GM12878 (cell line): ENCODE data around the gene EWSR1. TPM values are rescaled to one million over a fixed set of nuclear protein-coding genes. Genes with fewer than 3 reads are reported as not detected.

Source experiments
- ATAC-seq: fragments of 200-7000 bp; cut with Tn5 transposase; 3 replicates; pipeline ENCODE4 v1.9.1; 2020; ENCODE audit warnings: mild to moderate bottlenecking, moderate library complexity
- BruUV-seq: library from RNA; stranded (reverse); fragments of 400-500 nt; replicated peaks from 2 replicates; lab custom pipeline; 2021; lab: Mats Ljungman, UMichigan
- CTCF ChIA-PET: fragments of 300-600 bp; sonication (Branson Sonifier 250); formaldehyde crosslinking; extraction: SDS; loops from one replicate; lab custom pipeline; 2021; ENCODE audit warnings: inconsistent platforms; lab: Yijun Ruan, JAX
- POLR2A ChIA-PET: fragments of 350-600 bp; formaldehyde crosslinking; extraction: SDS; loops from one replicate; lab custom pipeline; 2021; ENCODE audit warnings: inconsistent platforms; lab: Charles Lee
- RAD21 ChIA-PET: fragments of 300-600 bp; sonication (Branson Sonifier 250); formaldehyde crosslinking; loops from one replicate; lab custom pipeline; 2023; ENCODE audit warnings: antibody characterized with exemption; ENCODE audit not compliant: unreplicated experiment; lab: Charles Lee
- SMC1A ChIA-PET: fragments of 300-600 bp; sonication (Branson Sonifier 250); formaldehyde crosslinking; loops from one replicate; lab custom pipeline; 2023; ENCODE audit not compliant: unreplicated experiment, uncharacterized antibody; lab: Charles Lee
- DNase-seq: peaks from one replicate; pipeline ENCODE4 v3.0.0-alpha.2; 2011; ENCODE audit warnings: low read depth, low spot score
- FAIRE-seq: peaks from 3 replicates; lab custom pipeline; 2011; peaks lifted over from hg19 to GRCh38; lab: Jason Lieb, UNC
- H2AFZ ChIP-seq: 2 replicates; pipeline ENCODE4 v1.6.0; 2011; ENCODE audit warnings: low read depth, low read length, control low read depth; ENCODE audit not compliant: control insufficient read depth
- H3K27ac ChIP-seq: 2 replicates; pipeline ENCODE4 v1.5.1; 2011; ENCODE audit warnings: control low read depth; ENCODE audit not compliant: control insufficient read depth, insufficient read depth
- H3K27me3 ChIP-seq, 2 experiments: replicated peaks in 1 of 2; 2 replicates each; pipeline versions ENCODE4 v1.6.0 to v1.6.1; 2011; ENCODE audit warnings: low read length in 1 of 2; ENCODE audit not compliant: control insufficient read depth in 2 of 2, insufficient read depth in 2 of 2
- H3K36me3 ChIP-seq, 2 experiments: 2 replicates each; pipeline ENCODE4 v1.5.1; 2011; ENCODE audit warnings: low read length in 1 of 2; ENCODE audit not compliant: control insufficient read depth in 2 of 2, insufficient read depth in 2 of 2
- H3K4me1 ChIP-seq: 2 replicates; pipeline ENCODE4 v1.6.1; 2011; ENCODE audit warnings: mild to moderate bottlenecking, low read length, moderate library complexity, mixed read lengths; ENCODE audit not compliant: control insufficient read depth, insufficient read depth
- H3K4me2 ChIP-seq: 2 replicates; pipeline ENCODE4 v1.6.0; 2011; ENCODE audit warnings: control low read depth; ENCODE audit not compliant: control insufficient read depth, insufficient read depth
- H3K4me3 ChIP-seq: fragments of 200-600 bp; sonication (generic); 2 replicates; pipeline ENCODE4 v1.5.1; 2016
- H3K79me2 ChIP-seq: 2 replicates; pipeline ENCODE4 v1.6.0; 2011; ENCODE audit warnings: low read length; ENCODE audit not compliant: control insufficient read depth, insufficient read depth
- H3K9ac ChIP-seq: 2 replicates; pipeline ENCODE4 v1.8.0; 2011; ENCODE audit warnings: low read length, control low read depth, mixed read lengths; ENCODE audit not compliant: control insufficient read depth, insufficient read depth
- H3K9me3 ChIP-seq: replicated peaks from 3 replicates; pipeline ENCODE4 v1.5.1; 2011; ENCODE audit warnings: mild to moderate bottlenecking, low read length; ENCODE audit not compliant: control insufficient read depth, insufficient read depth
- H4K20me1 ChIP-seq: 2 replicates; pipeline ENCODE4 v1.6.0; 2011; ENCODE audit not compliant: control insufficient read depth, insufficient read depth
- E4F1 ChIP-seq: fragments of 450-650 bp; IDR thresholded peaks from 2 replicates; pipeline ENCODE4 v1.6.1; 2018; ENCODE audit warnings: borderline replicate concordance, mild to moderate bottlenecking; ENCODE audit not compliant: partially characterized antibody
- PAX5 ChIP-seq: IDR thresholded peaks from 2 replicates; pipeline ENCODE4 v1.6.1; 2011; ENCODE audit warnings: low read depth, low read length, borderline replicate concordance
- PML ChIP-seq: IDR thresholded peaks from 2 replicates; pipeline ENCODE4 v1.6.1; 2012; ENCODE audit warnings: low read length, inconsistent platforms
- WGBS: methylation state at CpG from one replicate; pipeline ENCODE4 v1.1.6; 2016; ENCODE audit warnings: low lambda C conversion rate; ENCODE audit not compliant: insufficient replicate concordance, insufficient coverage; ENCODE audit errors: missing lambda C conversion rate; 5-methylcytosine and 5-hydroxymethylcytosine counted together
- in situ Hi-C: fragments of 300-500 bp; cut with MboI; formaldehyde crosslinking; loops from 9 replicates; pipeline ENCODE4 v1.14.3; 2018; ENCODE audit warnings: mixed read lengths
- intact Hi-C: fragments of 100-400 bp; cut with micrococcal nuclease; formaldehyde crosslinking; loops from one replicate; pipeline ENCODE4 v1.14.2; 2022; ENCODE audit not compliant: unreplicated experiment
- polyA plus RNA-seq, 11 experiments: library from polyadenylated mRNA; depleted of rRNA in 4 of 11; unstranded in 6 of 11; stranded (reverse) in 5 of 11; fragments of >200 nt; fragmentation: Nextera tagmentation in 4 of 11; fragmentation: Illumina TruSeq in 1 of 11; extraction: Ambion mirVana in 4 of 11; extraction: Trizol in 1 of 11; gene quantifications; 1 replicate in 1 of 11; 2 replicates in 10 of 11; pipeline versions ENCODE4 v1.2.1 to v1.2.3, GENCODE V29; 2011 to 2016; ENCODE audit warnings: inconsistent platforms in 2 of 11, missing spikeins in 2 of 11, low read depth in 1 of 11
- total RNA-seq, 4 experiments: library from RNA; depleted of rRNA in 3 of 4; stranded (reverse); fragments of >200 nt in 3 of 4; fragmentation: Illumina TruSeq in 1 of 4; extraction: Trizol in 1 of 4; gene quantifications; 2 replicates each; pipeline versions ENCODE4 v1.2.1 to v1.2.3, GENCODE V29; 2013 to 2021
- TF ChIP-seq, protein P1 (sequence below): fragments of 450-650 bp; IDR thresholded peaks from 2 replicates; pipeline ENCODE4 v1.6.1; 2017; ENCODE audit warnings: mild to moderate bottlenecking, moderate library complexity
- TF ChIP-seq, protein P2 (sequence below): fragments of 450-650 bp; formaldehyde crosslinking; IDR thresholded peaks from 2 replicates; pipeline ENCODE4 v1.5.0; 2022; ENCODE audit warnings: mild to moderate bottlenecking, missing genetic modification characterization

The EWSR1 gene
- total and polyA plus RNA-seq, 10 of the 15 experiments (the other 5 are each of a cell fraction or from before 2014, with no cell fraction given), result 130 to 480 (median 356) TPM

GRCh38 chr22:29255064-29255621 is 12.9 kb upstream of the EWSR1 start (continued):
- TF ChIP-seq, protein P1, sequence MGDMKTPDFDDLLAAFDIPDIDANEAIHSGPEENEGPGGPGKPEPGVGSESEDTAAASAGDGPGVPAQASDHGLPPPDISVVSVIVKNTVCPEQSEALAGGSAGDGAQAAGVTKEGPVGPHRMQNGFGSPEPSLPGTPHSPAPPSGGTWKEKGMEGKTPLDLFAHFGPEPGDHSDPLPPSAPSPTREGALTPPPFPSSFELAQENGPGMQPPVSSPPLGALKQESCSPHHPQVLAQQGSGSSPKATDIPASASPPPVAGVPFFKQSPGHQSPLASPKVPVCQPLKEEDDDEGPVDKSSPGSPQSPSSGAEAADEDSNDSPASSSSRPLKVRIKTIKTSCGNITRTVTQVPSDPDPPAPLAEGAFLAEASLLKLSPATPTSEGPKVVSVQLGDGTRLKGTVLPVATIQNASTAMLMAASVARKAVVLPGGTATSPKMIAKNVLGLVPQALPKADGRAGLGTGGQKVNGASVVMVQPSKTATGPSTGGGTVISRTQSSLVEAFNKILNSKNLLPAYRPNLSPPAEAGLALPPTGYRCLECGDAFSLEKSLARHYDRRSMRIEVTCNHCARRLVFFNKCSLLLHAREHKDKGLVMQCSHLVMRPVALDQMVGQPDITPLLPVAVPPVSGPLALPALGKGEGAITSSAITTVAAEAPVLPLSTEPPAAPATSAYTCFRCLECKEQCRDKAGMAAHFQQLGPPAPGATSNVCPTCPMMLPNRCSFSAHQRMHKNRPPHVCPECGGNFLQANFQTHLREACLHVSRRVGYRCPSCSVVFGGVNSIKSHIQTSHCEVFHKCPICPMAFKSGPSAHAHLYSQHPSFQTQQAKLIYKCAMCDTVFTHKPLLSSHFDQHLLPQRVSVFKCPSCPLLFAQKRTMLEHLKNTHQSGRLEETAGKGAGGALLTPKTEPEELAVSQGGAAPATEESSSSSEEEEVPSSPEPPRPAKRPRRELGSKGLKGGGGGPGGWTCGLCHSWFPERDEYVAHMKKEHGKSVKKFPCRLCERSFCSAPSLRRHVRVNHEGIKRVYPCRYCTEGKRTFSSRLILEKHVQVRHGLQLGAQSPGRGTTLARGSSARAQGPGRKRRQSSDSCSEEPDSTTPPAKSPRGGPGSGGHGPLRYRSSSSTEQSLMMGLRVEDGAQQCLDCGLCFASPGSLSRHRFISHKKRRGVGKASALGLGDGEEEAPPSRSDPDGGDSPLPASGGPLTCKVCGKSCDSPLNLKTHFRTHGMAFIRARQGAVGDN, result no peak
- TF ChIP-seq PAX5 (no peak), PML (no peak)

DNA sequence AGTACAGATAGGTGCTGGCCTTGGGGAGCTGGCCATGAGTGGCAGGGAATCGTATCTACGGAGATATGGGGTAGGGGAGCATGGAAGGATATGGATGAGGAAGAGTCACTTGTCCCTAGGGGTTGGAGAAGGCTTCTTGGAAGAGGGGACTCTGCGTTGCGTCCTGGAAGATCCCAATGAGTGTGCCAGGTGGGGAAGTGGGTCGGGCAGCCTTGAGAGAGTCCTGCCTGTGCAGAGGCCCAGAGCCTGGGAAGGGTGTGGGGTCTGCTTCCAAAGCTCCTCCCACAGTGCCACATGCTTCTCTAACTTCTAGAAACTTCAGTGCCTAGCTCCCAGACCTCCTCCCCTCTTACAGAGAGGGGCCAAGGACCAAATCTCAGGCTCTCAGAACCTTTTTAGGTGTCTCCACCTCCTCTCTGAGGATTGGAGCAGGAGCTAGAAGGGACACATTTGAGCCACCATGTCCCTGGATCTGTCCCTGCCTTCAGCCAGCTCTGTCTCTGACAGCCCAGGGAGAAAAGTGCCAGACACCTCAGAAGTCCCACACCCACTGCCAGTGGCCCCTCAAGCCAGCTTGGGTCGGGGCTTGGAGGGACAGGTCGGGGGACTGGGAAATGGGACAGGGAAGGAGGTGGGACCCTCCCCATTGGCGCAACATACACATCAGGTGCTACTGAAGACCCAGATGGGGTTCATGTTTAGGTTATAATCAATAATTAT is 11.3 kb upstream of the EWSR1 start:
- Histone ChIP-seq H2AFZ (no peak overlapping the region), H3K27ac (no peak overlapping the region), H3K27me3 (no peaks in the 10 kb centered on the region), H3K4me3 (no peak overlapping the region), H3K79me2 (no peaks in the 10 kb centered on the region), H4K20me1 (no peaks in the 10 kb centered on the region), H3K4me2 (no peak overlapping the region), H3K36me3 (no peaks in the 10 kb centered on the region; a peak in 2 of 4 replicates), H3K4me1 (no peaks in the 10 kb centered on the region), H3K9me3 (no peaks in the 10 kb centered on the region), H3K9ac (no peak overlapping the region)
- ChIA-PET RAD21 (no interaction called here), CTCF (interaction anchor here (1.4 kb wide), 1 partner anchor 11 kb away, joined by 3 read pairs; no protein-coding TSS in a partner anchor), POLR2A (no interaction called here), SMC1A (interaction anchor here (0.9 kb wide), 1 partner anchor 52 kb away, joined by 3 read pairs; no protein-coding TSS in a partner anchor)
- intact Hi-C loops (no loop called here), in situ Hi-C loops (no loop called here)
- 88% methylated on average over 7 of the region's 8 CpGs for whole genome bisulfite sequencing
- no peak for DNase-seq
- no peak for FAIRE-seq
- ATAC-seq, result no peak
- BruUV-seq, result no TSS peak
- no peak for TF ChIP-seq E4F1
- TF ChIP-seq, protein P2, sequence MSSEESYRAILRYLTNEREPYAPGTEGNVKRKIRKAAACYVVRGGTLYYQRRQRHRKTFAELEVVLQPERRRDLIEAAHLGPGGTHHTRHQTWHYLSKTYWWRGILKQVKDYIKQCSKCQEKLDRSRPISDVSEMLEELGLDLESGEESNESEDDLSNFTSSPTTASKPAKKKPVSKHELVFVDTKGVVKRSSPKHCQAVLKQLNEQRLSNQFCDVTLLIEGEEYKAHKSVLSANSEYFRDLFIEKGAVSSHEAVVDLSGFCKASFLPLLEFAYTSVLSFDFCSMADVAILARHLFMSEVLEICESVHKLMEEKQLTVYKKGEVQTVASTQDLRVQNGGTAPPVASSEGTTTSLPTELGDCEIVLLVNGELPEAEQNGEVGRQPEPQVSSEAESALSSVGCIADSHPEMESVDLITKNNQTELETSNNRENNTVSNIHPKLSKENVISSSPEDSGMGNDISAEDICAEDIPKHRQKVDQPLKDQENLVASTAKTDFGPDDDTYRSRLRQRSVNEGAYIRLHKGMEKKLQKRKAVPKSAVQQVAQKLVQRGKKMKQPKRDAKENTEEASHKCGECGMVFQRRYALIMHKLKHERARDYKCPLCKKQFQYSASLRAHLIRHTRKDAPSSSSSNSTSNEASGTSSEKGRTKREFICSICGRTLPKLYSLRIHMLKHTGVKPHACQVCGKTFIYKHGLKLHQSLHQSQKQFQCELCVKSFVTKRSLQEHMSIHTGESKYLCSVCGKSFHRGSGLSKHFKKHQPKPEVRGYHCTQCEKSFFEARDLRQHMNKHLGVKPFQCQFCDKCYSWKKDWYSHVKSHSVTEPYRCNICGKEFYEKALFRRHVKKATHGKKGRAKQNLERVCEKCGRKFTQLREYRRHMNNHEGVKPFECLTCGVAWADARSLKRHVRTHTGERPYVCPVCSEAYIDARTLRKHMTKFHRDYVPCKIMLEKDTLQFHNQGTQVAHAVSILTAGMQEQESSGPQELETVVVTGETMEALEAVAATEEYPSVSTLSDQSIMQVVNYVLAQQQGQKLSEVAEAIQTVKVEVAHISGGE (CRISPR knock-in tag), result no peak
